Kidney (tissue), 14 donors: ENCODE results near the gene PAQR8. TPM values are rescaled to one million over a fixed set of nuclear protein-coding genes. Genes with fewer than 3 reads are reported as not detected.
"Not testable (repeated sequence)": the region's sequence is repeated elsewhere in the genome, so short reads cannot be mapped to it uniquely, and the experiment has no call there.

Experiments
- DNase-seq, 5 donors: peaks; one replicate each; pipeline ENCODE4 v3.0.0-alpha.2; 2013 to 2020
- FAIRE-seq: peaks from 2 replicates; lab custom pipeline; 2012; peaks lifted over from hg19 to GRCh38; lab: Jason Lieb, UNC
- H3K27ac ChIP-seq, 2 donors: one replicate each; pipeline ENCODE4 v1.7.0; 2013; ENCODE audit warnings: low read depth in 2 of 2, low read length in 2 of 2, inconsistent platforms in 1 of 2
- H3K27me3 ChIP-seq: one replicate; pipeline ENCODE4 v1.7.1; 2013; ENCODE audit warnings: low read length, inconsistent platforms; ENCODE audit not compliant: control insufficient read depth, insufficient read depth
- H3K36me3 ChIP-seq, 3 donors: one replicate each; pipeline versions ENCODE4 v1.7.0 to v1.7.1; 2013; ENCODE audit warnings: low read length in 3 of 3, control low read depth in 1 of 3, inconsistent platforms in 1 of 3; ENCODE audit not compliant: insufficient read depth in 3 of 3, control insufficient read depth in 2 of 3
- H3K4me1 ChIP-seq, 3 donors: one replicate each; pipeline versions ENCODE4 v1.7.0 to v1.7.1; 2013; ENCODE audit warnings: low read length in 3 of 3, inconsistent platforms in 1 of 3, low read depth in 1 of 3; ENCODE audit not compliant: control insufficient read depth in 2 of 3, insufficient read depth in 2 of 3
- H3K4me3 ChIP-seq, 3 donors: one replicate each; pipeline versions ENCODE4 v1.7.0 to v1.8.1; 2013; ENCODE audit warnings: low read length in 3 of 3, control low read depth in 1 of 3, inconsistent platforms in 1 of 3
- H3K9ac ChIP-seq, 3 donors: one replicate each; pipeline versions ENCODE4 v1.7.0 to v1.7.1; 2013; ENCODE audit warnings: low read length in 3 of 3, control low read depth in 1 of 3, inconsistent platforms in 1 of 3
- H3K9me3 ChIP-seq, 3 donors: one replicate each; pipeline versions ENCODE4 v1.7.0 to v1.7.1; 2013; ENCODE audit warnings: low read length in 3 of 3, control low read depth in 1 of 3, inconsistent platforms in 1 of 3; ENCODE audit not compliant: control insufficient read depth in 2 of 3, insufficient read depth in 1 of 3
- intact Hi-C: fragments of 100-400 bp; cut with DNase I; formaldehyde crosslinking; loops from one replicate; pipeline ENCODE4 v1.11.1; 2022
- polyA plus RNA-seq: library from polyadenylated mRNA; stranded (reverse); fragments of 350-450 nt; fragmentation: Illumina TruSeq; extraction: RNeasy Lipid Tissue Mini Kit (QIAGEN cat#74804); gene quantifications from one replicate; pipeline ENCODE4 v1.2.3, GENCODE V29; 2014; ENCODE audit warnings: low read depth, low replicate concordance; ENCODE audit not compliant: insufficient read depth
- total RNA-seq: library from RNA; stranded (reverse); fragmentation: NEBNext Ultra II Directional; extraction: Animal tissue kit (Norgen Biotek cat#: 25700); gene quantifications from one replicate; pipeline ENCODE4 v1.2.1, GENCODE V29; 2021
- TF ChIP-seq, protein P1 (sequence below): IDR thresholded peaks from 3 replicates; pipeline ENCODE4 v1.5.1; 2012; ENCODE audit warnings: mild to moderate bottlenecking, moderate library complexity, borderline replicate concordance; ENCODE audit not compliant: insufficient read depth; ENCODE audit errors: extremely low read depth
- donor health status: control.
- donor health status: control.
- donor health status: control.
- donor health status: control.
- donor health status: control.
- donor health status: DM: yes; HTN: yes; CAD: no.
- donor health status: Normal renal cell carcinoma (clear cell type).

PAQR8 gene
- total and polyA plus RNA-seq, 2 donors from 2014 or later, result 5.9 to 7.5 TPM

GRCh38 chr6:52381249-52381648 lies 19.3 kb downstream of the PAQR8 start:
- intact Hi-C loops, result no loop called here
- H3K9me3 ChIP-seq, result no peaks in the 10 kb centered on the region
- DNase-seq (no peak), FAIRE-seq (no peak)
- no peaks in the 10 kb centered on the region for H3K36me3 ChIP-seq
- H3K4me1 ChIP-seq, result no peaks in the 10 kb centered on the region
- H3K27me3 ChIP-seq, result no peaks in the 10 kb centered on the region
- H3K27ac ChIP-seq, result no peak overlapping the region
- H3K9ac ChIP-seq, result no peak overlapping the region
- no peak overlapping the region for H3K4me3 ChIP-seq
- TF ChIP-seq, protein P1, sequence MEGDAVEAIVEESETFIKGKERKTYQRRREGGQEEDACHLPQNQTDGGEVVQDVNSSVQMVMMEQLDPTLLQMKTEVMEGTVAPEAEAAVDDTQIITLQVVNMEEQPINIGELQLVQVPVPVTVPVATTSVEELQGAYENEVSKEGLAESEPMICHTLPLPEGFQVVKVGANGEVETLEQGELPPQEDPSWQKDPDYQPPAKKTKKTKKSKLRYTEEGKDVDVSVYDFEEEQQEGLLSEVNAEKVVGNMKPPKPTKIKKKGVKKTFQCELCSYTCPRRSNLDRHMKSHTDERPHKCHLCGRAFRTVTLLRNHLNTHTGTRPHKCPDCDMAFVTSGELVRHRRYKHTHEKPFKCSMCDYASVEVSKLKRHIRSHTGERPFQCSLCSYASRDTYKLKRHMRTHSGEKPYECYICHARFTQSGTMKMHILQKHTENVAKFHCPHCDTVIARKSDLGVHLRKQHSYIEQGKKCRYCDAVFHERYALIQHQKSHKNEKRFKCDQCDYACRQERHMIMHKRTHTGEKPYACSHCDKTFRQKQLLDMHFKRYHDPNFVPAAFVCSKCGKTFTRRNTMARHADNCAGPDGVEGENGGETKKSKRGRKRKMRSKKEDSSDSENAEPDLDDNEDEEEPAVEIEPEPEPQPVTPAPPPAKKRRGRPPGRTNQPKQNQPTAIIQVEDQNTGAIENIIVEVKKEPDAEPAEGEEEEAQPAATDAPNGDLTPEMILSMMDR, result no peak

- H3K4me1 ChIP-seq, result no peaks in the 10 kb centered on the region
- FAIRE-seq (no peak), DNase-seq (no peak)
- H3K27me3 ChIP-seq, result no peaks in the 10 kb centered on the region
- H3K36me3 ChIP-seq, result no peaks in the 10 kb centered on the region
- intact Hi-C loops, result no loop called here
- TF ChIP-seq, protein P1, result no peak
- no peaks in the 10 kb centered on the region for H3K9me3 ChIP-seq
- no peak overlapping the region for H3K9ac ChIP-seq
- H3K4me3 ChIP-seq, result no peak overlapping the region
- no peak overlapping the region for H3K27ac ChIP-seq
Measured at GRCh38 chr6:52384145-52384766, 22.3 kb downstream of the PAQR8 start.

GRCh38 chr6:52385074-52385473 lies 23.1 kb downstream of the PAQR8 start:
- FAIRE-seq (no peak), DNase-seq (no peak)
- Histone ChIP-seq H3K27ac (no peak overlapping the region), H3K36me3 (no peaks in the 10 kb centered on the region), H3K9me3 (no peaks in the 10 kb centered on the region), H3K4me1 (peaks cover 0 to 4% (median 4%) of the 10 kb centered on the region in 3 donors), H3K27me3 (no peaks in the 10 kb centered on the region), H3K4me3 (no peak overlapping the region), H3K9ac (no peak overlapping the region)
- TF ChIP-seq, protein P1, result no peak
- intact Hi-C loops, result no loop called here

DNA sequence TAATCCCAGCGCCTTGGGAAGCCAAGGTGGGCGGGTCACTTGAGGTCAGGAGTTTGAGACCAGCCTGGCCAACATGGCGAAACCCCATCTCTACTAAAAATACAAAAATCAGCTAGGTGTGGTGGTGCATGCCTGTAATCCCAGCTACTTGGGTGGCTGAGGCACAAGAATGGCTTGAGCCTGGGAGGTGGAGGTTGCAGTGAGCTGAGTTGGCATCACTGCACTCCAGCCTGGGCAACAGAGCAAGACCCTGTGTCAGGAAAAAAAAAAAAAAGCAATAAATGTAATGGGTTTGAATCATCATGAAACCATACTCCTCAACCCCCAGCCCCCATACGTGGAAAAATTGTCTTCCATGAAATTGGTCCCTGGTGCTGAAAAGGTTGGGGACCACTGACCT lies 26.2 kb downstream of the PAQR8 start:
- FAIRE-seq, H3K36me3 ChIP-seq, intact Hi-C loops, H3K9me3 ChIP-seq, H3K27me3 ChIP-seq, DNase-seq, H3K27ac ChIP-seq, H3K4me3 ChIP-seq, H3K9ac ChIP-seq: not testable (repeated sequence)
- H3K4me1 ChIP-seq, result peaks cover 0 to 11% (median 7%) of the 10 kb centered on the region in 3 donors
